HepG2 (cell line): ENCODE data around the gene FAM111A. TPM values are rescaled to one million over a fixed set of nuclear protein-coding genes. Genes with fewer than 3 reads are reported as not detected.

Source experiments
- ARID2 ChIP-seq: sonication (generic); formaldehyde crosslinking; IDR thresholded peaks from 2 replicates; pipeline ENCODE4 v1.8.1; 2022; ENCODE audit warnings: mild to moderate bottlenecking, missing genetic modification reagents, borderline replicate concordance
- ATF2 ChIP-seq: sonication (generic); formaldehyde crosslinking; IDR thresholded peaks from 2 replicates; pipeline ENCODE4 v1.4.0; 2020; ENCODE audit warnings: missing genetic modification reagents
- CBFB ChIP-seq: sonication (generic); formaldehyde crosslinking; IDR thresholded peaks from 2 replicates; pipeline ENCODE4 v1.4.0; 2020; ENCODE audit warnings: missing genetic modification reagents
- MIXL1 ChIP-seq: IDR thresholded peaks from 2 replicates; pipeline ENCODE4 v1.6.1; 2016
- MNT ChIP-seq: fragments of 450-650 bp; IDR thresholded peaks from 2 replicates; pipeline ENCODE4 v1.6.1; 2016
- MTA1 ChIP-seq: sonication (generic); formaldehyde crosslinking; IDR thresholded peaks from 2 replicates; pipeline ENCODE4 v1.4.0; 2020; ENCODE audit warnings: missing genetic modification reagents, mild to moderate bottlenecking, borderline replicate concordance
- PCBP1 ChIP-seq: fragments of 200-400 bp; formaldehyde crosslinking; IDR thresholded peaks from 2 replicates; pipeline ENCODE4 v1.6.1; 2017; ENCODE audit warnings: mild to moderate bottlenecking, low read depth, low read length, borderline replicate concordance
- PHF5A ChIP-seq: IDR thresholded peaks from one replicate; pipeline ENCODE4 v1.6.1; 2018; ENCODE audit warnings: low read depth, missing genetic modification reagents; ENCODE audit not compliant: unreplicated experiment
- TMF1 ChIP-seq: sonication (generic); formaldehyde crosslinking; IDR thresholded peaks from 2 replicates; pipeline ENCODE4 v1.8.1; 2022; ENCODE audit warnings: low read depth, missing genetic modification reagents
- TSC22D2 ChIP-seq: sonication (generic); formaldehyde crosslinking; IDR thresholded peaks from 2 replicates; pipeline ENCODE4 v1.5.1; 2020; ENCODE audit warnings: missing genetic modification reagents, mild to moderate bottlenecking, borderline replicate concordance
- ZC3H4 ChIP-seq: sonication (generic); formaldehyde crosslinking; IDR thresholded peaks from 2 replicates; pipeline ENCODE4 v1.4.0; 2020; ENCODE audit warnings: missing genetic modification reagents, borderline replicate concordance
- ZMAT3 ChIP-seq: sonication (generic); formaldehyde crosslinking; conservative IDR thresholded peaks from 2 replicates; pipeline ENCODE4 v1.7.0; 2021; ENCODE audit warnings: missing genetic modification reagents
- ZNF333 ChIP-seq: sonication (generic); formaldehyde crosslinking; IDR thresholded peaks from 2 replicates; pipeline ENCODE4 v1.4.0; 2020; ENCODE audit warnings: mild to moderate bottlenecking, missing genetic modification reagents, borderline replicate concordance
- ZNF354B ChIP-seq: sonication (generic); formaldehyde crosslinking; IDR thresholded peaks from 2 replicates; pipeline ENCODE4 v1.8.0; 2022; ENCODE audit warnings: mild to moderate bottlenecking, missing genetic modification reagents
- polyA plus RNA-seq, 8 experiments: library from polyadenylated mRNA; depleted of rRNA in 3 of 8; stranded (reverse) in 7 of 8; unstranded in 1 of 8; fragments of >200 nt; fragmentation: Illumina TruSeq in 4 of 8; extraction: Trizol in 4 of 8; gene quantifications; 2 replicates each; pipeline versions ENCODE4 v1.2.1 to v1.2.3, GENCODE V29; 2011 to 2016; ENCODE audit warnings: low read depth in 4 of 8, missing spikeins in 1 of 8, mixed read lengths in 1 of 8; ENCODE audit not compliant: insufficient read depth in 1 of 8
- total RNA-seq, 5 experiments: library from RNA; depleted of rRNA; stranded (reverse); fragments of >200 nt; fragmentation: Illumina TruSeq; extraction: Trizol; gene quantifications; 2 replicates each; pipeline ENCODE4 v1.2.3, GENCODE V29; 2016; ENCODE audit warnings: low read depth in 1 of 5
- TF ChIP-seq, protein P1 (sequence below): IDR thresholded peaks from 2 replicates; pipeline ENCODE4 v1.6.1; 2012; ENCODE audit warnings: low read depth, low read length, improper control_type of control experiment
- TF ChIP-seq, protein P2 (sequence below): sonication (generic); formaldehyde crosslinking; IDR thresholded peaks from 2 replicates; pipeline ENCODE4 v1.4.0; 2020; ENCODE audit warnings: missing genetic modification reagents
- TF ChIP-seq, protein P3 (sequence below): sonication (generic); formaldehyde crosslinking; conservative IDR thresholded peaks from 2 replicates; pipeline ENCODE4 v1.5.0; 2020; ENCODE audit warnings: missing genetic modification reagents

The FAM111A gene
- total and polyA plus RNA-seq, 2 of the 13 experiments (the other 11 are each of a cell fraction or from before 2014, with no cell fraction given) = 3.2 to 13.5 TPM

- TF ChIP-seq ATF2 (CRISPR knock-in tag) = peak; percentile 81
- no peak for TF ChIP-seq MTA1 (CRISPR knock-in tag)
- no peak for TF ChIP-seq MIXL1 (CRISPR knock-in tag)
- TF ChIP-seq ARID2 (CRISPR knock-in tag) = no peak
- TF ChIP-seq TSC22D2 (CRISPR knock-in tag) = no peak
- TF ChIP-seq MNT = no peak
- TF ChIP-seq, protein P1, sequence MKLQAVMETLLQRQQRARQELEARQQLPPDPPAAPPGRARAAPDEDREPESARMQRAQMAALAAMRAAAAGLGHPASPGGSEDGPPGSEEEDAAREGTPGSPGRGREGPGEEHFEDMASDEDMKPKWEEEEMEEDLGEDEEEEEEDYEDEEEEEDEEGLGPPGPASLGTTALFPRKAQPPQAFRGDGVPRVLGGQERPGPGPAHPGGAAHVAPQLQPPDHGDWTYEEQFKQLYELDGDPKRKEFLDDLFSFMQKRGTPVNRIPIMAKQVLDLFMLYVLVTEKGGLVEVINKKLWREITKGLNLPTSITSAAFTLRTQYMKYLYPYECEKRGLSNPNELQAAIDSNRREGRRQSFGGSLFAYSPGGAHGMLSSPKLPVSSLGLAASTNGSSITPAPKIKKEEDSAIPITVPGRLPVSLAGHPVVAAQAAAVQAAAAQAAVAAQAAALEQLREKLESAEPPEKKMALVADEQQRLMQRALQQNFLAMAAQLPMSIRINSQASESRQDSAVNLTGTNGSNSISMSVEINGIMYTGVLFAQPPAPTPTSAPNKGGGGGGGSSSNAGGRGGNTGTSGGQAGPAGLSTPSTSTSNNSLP = no peak
- TF ChIP-seq ZNF333 (CRISPR knock-in tag) = no peak
- TF ChIP-seq PHF5A (CRISPR knock-in tag) = no peak
- no peak for TF ChIP-seq PCBP1
- TF ChIP-seq, protein P2, sequence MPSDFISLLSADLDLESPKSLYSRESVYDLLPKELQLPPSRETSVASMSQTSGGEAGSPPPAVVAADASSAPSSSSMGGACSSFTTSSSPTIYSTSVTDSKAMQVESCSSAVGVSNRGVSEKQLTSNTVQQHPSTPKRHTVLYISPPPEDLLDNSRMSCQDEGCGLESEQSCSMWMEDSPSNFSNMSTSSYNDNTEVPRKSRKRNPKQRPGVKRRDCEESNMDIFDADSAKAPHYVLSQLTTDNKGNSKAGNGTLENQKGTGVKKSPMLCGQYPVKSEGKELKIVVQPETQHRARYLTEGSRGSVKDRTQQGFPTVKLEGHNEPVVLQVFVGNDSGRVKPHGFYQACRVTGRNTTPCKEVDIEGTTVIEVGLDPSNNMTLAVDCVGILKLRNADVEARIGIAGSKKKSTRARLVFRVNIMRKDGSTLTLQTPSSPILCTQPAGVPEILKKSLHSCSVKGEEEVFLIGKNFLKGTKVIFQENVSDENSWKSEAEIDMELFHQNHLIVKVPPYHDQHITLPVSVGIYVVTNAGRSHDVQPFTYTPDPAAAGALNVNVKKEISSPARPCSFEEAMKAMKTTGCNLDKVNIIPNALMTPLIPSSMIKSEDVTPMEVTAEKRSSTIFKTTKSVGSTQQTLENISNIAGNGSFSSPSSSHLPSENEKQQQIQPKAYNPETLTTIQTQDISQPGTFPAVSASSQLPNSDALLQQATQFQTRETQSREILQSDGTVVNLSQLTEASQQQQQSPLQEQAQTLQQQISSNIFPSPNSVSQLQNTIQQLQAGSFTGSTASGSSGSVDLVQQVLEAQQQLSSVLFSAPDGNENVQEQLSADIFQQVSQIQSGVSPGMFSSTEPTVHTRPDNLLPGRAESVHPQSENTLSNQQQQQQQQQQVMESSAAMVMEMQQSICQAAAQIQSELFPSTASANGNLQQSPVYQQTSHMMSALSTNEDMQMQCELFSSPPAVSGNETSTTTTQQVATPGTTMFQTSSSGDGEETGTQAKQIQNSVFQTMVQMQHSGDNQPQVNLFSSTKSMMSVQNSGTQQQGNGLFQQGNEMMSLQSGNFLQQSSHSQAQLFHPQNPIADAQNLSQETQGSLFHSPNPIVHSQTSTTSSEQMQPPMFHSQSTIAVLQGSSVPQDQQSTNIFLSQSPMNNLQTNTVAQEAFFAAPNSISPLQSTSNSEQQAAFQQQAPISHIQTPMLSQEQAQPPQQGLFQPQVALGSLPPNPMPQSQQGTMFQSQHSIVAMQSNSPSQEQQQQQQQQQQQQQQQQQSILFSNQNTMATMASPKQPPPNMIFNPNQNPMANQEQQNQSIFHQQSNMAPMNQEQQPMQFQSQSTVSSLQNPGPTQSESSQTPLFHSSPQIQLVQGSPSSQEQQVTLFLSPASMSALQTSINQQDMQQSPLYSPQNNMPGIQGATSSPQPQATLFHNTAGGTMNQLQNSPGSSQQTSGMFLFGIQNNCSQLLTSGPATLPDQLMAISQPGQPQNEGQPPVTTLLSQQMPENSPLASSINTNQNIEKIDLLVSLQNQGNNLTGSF (CRISPR knock-in tag) = 0 out of 2 replicates have a peak, but pooled peaks have one; percentile 45
- TF ChIP-seq ZNF354B (CRISPR knock-in tag) = no peak
- 0 out of 2 replicates have a peak, but pooled peaks have one; percentile 38 for TF ChIP-seq ZMAT3 (CRISPR knock-in tag)
- peak; percentile 35; the same call in 1 of the 2 replicates for TF ChIP-seq TMF1 (CRISPR knock-in tag)
- TF ChIP-seq ZC3H4 (CRISPR knock-in tag) = no peak
- TF ChIP-seq CBFB (CRISPR knock-in tag) = no peak
- TF ChIP-seq, protein P3, sequence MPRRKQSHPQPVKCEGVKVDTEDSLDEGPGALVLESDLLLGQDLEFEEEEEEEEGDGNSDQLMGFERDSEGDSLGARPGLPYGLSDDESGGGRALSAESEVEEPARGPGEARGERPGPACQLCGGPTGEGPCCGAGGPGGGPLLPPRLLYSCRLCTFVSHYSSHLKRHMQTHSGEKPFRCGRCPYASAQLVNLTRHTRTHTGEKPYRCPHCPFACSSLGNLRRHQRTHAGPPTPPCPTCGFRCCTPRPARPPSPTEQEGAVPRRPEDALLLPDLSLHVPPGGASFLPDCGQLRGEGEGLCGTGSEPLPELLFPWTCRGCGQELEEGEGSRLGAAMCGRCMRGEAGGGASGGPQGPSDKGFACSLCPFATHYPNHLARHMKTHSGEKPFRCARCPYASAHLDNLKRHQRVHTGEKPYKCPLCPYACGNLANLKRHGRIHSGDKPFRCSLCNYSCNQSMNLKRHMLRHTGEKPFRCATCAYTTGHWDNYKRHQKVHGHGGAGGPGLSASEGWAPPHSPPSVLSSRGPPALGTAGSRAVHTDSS (CRISPR knock-in tag) = no peak
These were observed 36.0 kb upstream of the FAM111A start, which contains the start of gene FAM111B (continued) for GRCh38 chr11:59106363-59107336.
